Thyroid gland (tissue), 4 donors: Measurements from ENCODE around the gene GALNT14. TPM values are rescaled to one million over a fixed set of nuclear protein-coding genes. Genes with fewer than 3 reads are reported as not detected.

Experiments used
- DNase-seq, 2 donors: peaks; one replicate each; pipeline ENCODE4 v3.0.0-alpha.2; 2019
- H3K27ac ChIP-seq, 3 donors: fragments of 200-600 bp; sonication (generic); 1 replicate in 2 of 3; 2 replicates in 1 of 3; pipeline ENCODE4 v1.5.1; 2016 to 2019; ENCODE audit warnings: mild to moderate bottlenecking in 1 of 3, moderate library complexity in 1 of 3
- H3K27me3 ChIP-seq: fragments of 200-600 bp; sonication (generic); one replicate; pipeline ENCODE4 v1.5.1; 2019
- H3K36me3 ChIP-seq, 2 donors: fragments of 200-600 bp; sonication (generic); one replicate each; pipeline ENCODE4 v1.5.1; 2016 to 2019
- H3K4me1 ChIP-seq, 2 donors: fragments of 200-600 bp; sonication (generic); one replicate each; pipeline ENCODE4 v1.5.1; 2017 to 2019
- H3K4me3 ChIP-seq, 3 donors: fragments of 200-600 bp; sonication (generic); replicated peaks in 1 of 3; 1 replicate in 2 of 3; 2 replicates in 1 of 3; pipeline ENCODE4 v1.5.1; 2016; ENCODE audit warnings: mild to moderate bottlenecking in 1 of 3
- H3K9me3 ChIP-seq: fragments of 200-600 bp; sonication (generic); one replicate; pipeline ENCODE4 v1.5.1; 2017
- CTCF ChIP-seq, 6 experiments: fragments of 200-600 bp in 3 of 6; fragments of 450-650 bp in 3 of 6; sonication (generic) in 3 of 6; IDR thresholded peaks; one replicate each; pipeline ENCODE4 v1.5.1; 2016 to 2019; ENCODE audit warnings: antibody characterized with exemption in 6 of 6, mild to moderate bottlenecking in 2 of 6, inconsistent platforms in 1 of 6, moderate library complexity in 1 of 6
- POLR2A ChIP-seq, 2 donors: fragments of 450-650 bp; IDR thresholded peaks; one replicate each; pipeline ENCODE4 v1.6.1; 2017; ENCODE audit warnings: antibody characterized with exemption in 2 of 2, mild to moderate bottlenecking in 2 of 2, moderate library complexity in 1 of 2
- WGBS, 2 donors: methylation state at CpG; one replicate each; pipeline ENCODE4 v1.1.5; 2017; 5-methylcytosine and 5-hydroxymethylcytosine counted together
- intact Hi-C: fragments of 100-400 bp; cut with DNase I; formaldehyde crosslinking; loops from one replicate; pipeline ENCODE4 v1.15.1; 2023
- total RNA-seq, 4 donors: library from RNA; depleted of rRNA; stranded (reverse); fragments of >200 nt; gene quantifications; one replicate each; pipeline ENCODE4 v1.2.3, GENCODE V29; 2016

The GALNT14 gene
- total RNA-seq, 4 donors from 2014 or later, result 0.54 to 5.1 (median 1.1) TPM

DNA sequence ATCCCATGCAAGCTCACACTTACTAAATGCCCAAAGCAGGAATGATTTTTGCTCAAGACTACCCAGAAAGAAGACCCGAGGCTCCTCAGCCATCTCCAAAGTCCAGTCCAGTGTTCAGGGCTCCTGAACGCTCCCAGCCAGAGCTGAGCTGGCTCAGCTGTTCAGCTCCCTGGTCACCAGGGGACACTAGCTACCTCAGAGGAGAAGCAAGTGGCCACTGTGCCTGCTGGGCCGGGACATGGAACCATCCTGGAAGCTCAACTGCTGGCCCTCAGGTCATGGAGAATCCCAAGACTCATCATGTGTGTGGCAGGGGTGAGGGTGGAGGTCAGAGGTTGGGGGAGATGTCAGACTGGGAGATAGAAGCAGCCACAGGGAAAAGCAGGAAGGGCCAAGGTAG is 89.0 kb downstream of the GALNT14 start:
- Histone ChIP-seq H3K27ac (no peak overlapping the region), H3K36me3 (no peaks in the 10 kb centered on the region), H3K27me3 (no peaks in the 10 kb centered on the region), H3K9me3 (no peaks in the 10 kb centered on the region), H3K4me3 (no peak overlapping the region), H3K4me1 (no peaks in the 10 kb centered on the region)
- intact Hi-C loops, result no loop called here
- TF ChIP-seq POLR2A (IDR thresholded peaks at IDR 0.05) (no peak), CTCF (IDR thresholded peaks at IDR 0.05) (no peak)
- 89 to 90% methylated on average over 2 to 3 of the region's 3 CpGs for WGBS, 2 donors
- no peak for DNase-seq

DNA sequence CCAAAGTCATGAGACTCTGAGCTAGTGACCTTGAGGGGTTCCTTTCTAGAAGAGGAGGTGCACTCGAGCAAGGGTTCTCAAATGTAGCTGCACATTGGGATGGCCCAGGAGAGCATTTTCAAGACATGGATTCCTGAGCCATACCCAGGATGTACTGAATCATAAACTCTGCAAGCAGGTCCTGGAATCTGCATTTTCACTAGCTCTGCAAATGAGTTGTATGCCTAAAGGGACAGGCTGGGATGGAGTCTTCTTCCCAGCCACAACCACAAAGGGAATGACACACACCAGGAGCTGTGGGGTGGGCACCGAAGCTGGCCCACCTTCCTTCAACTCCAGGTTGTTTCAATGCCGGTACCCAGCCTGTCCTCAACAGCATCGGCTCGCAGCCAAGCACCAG is 90.6 kb downstream of the GALNT14 start:
- Histone ChIP-seq H3K36me3 (no peaks in the 10 kb centered on the region), H3K27me3 (no peaks in the 10 kb centered on the region), H3K4me3 (no peak overlapping the region), H3K27ac (no peak overlapping the region), H3K4me1 (no peaks in the 10 kb centered on the region), H3K9me3 (no peaks in the 10 kb centered on the region)
- no peak for TF ChIP-seq CTCF (IDR thresholded peaks at IDR 0.05)
- no peak for TF ChIP-seq POLR2A (IDR thresholded peaks at IDR 0.05)
- DNase-seq, result no peak
- intact Hi-C loops, result no loop called here
- 75 to 85% methylated on average over 5 of the region's 5 CpGs for WGBS, 2 donors

DNA sequence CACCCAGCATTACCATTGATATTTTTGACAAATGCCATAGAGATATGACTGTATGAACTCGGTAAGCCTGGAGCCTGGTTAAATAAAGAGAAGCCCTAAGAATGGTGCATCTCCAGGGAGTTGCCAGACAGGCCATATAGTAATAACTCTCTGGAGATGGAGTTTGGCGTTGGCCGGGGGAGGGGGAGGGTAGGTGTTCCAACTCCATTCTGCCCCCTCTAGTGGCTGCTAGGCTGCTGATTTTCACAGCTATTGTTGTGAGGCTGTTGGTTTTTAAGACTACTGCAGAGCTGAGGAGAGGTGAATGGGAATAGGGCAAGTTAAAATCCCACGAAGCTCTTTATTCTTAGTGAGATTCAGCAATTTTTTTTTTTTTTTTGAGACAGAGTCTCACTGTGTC is 99.9 kb downstream of the GALNT14 start:
- Histone ChIP-seq H3K27me3 (no peaks in the 10 kb centered on the region), H3K36me3 (no peaks in the 10 kb centered on the region), H3K27ac (peak overlapping the region in 2 of 3 donors; percentile 20 to 27), H3K4me1 (peaks cover 13 to 17% of the 10 kb centered on the region in 2 donors), H3K4me3 (no peak overlapping the region), H3K9me3 (no peaks in the 10 kb centered on the region)
- 82 to 95% methylated on average over 4 of the region's 4 CpGs for WGBS, 2 donors
- no peak for DNase-seq
- intact Hi-C loops, result no loop called here
- TF ChIP-seq CTCF (IDR thresholded peaks at IDR 0.05) (no peak), POLR2A (IDR thresholded peaks at IDR 0.05) (no peak)

- intact Hi-C loops, result no loop called here
Measured at GRCh38 chr2:31037058-31037457, 101.2 kb downstream of the GALNT14 start.

GRCh38 chr2:31033032-31033431 is 105.2 kb downstream of the GALNT14 start:
- TF ChIP-seq CTCF (IDR thresholded peaks at IDR 0.05), result no peak
- no peak for TF ChIP-seq POLR2A (IDR thresholded peaks at IDR 0.05)
- WGBS, 2 donors, result 21 to 40% methylated on average over 1 of the region's 1 CpG
- intact Hi-C loops, result no loop called here

More at GRCh38 chr2:31037058-31037457, 101.2 kb downstream of the GALNT14 start:
- peaks cover 13 to 17% of the 10 kb centered on the region in 2 donors for H3K4me1 ChIP-seq
- no peaks in the 10 kb centered on the region for H3K36me3 ChIP-seq
- no peak overlapping the region for H3K4me3 ChIP-seq
- no peaks in the 10 kb centered on the region for H3K27me3 ChIP-seq
- H3K9me3 ChIP-seq, result no peaks in the 10 kb centered on the region
- no peak for DNase-seq
- no peak overlapping the region for H3K27ac ChIP-seq
- TF ChIP-seq CTCF (IDR thresholded peaks at IDR 0.05), result no peak
- TF ChIP-seq POLR2A (IDR thresholded peaks at IDR 0.05), result no peak

More at GRCh38 chr2:31033032-31033431, 105.2 kb downstream of the GALNT14 start:
- Histone ChIP-seq H3K4me3 (no peak overlapping the region), H3K4me1 (no peaks in the 10 kb centered on the region), H3K27me3 (no peaks in the 10 kb centered on the region), H3K36me3 (no peaks in the 10 kb centered on the region), H3K27ac (no peak overlapping the region), H3K9me3 (no peaks in the 10 kb centered on the region)
- DNase-seq, result no peak
